ENCODE data around the gene ZHX3. TPM values are rescaled to one million over a fixed set of nuclear protein-coding genes. Genes with fewer than 3 reads are reported as not detected.

Gene ZHX3
- total RNA-seq, 1 donor from 2014 or later: 9.1 TPM

DNA sequence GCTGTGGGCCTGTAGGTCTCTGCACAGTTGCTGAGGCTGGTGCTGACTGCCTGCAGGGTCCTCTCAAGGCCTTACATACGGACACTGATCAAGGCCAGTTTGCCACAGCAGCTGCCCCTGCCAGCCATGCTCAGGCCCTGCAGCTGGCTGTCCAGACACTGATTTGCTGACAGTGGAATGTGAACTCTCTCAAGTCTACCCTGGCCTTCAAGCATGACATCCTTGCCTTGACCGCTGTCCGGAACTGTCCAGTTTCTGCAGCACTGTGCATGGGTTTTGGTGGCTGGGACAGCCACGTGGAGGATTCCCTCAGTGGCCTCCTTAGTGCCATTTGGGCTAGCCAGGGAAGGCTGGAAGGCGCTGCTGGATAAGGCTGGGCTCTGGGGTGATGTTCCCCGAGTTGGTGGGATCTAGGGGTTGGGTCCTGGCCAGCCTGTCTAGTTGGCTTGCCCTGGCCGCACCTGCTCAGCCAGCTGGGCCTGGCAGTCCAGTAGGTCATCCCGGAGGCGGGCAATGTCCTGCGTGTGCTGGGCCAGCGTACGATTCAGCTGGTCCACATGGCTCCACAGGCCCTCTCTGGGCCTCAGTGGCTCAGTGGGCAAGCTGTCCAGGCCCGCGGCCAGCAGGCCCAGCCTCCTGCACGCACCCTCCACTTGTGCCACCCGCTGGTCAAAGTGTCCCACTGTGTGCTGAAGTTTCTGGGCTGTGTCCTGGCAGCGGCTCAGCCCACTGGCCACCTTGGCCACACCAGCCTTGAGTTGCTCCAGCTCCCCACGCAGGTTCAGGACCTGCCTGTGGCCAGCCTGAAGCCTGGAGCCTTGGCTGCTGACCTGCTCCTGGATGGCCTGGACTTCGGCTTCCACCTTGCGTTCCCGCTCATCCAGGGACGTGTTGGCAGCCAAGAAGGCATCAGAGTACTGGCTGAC, 43.6 kb upstream of the ZHX3 start:
- Mint-ChIP-seq H3K36me3 (ENCODE audit: insufficient read depth) (no peaks in the 10 kb centered on the region), H3K27ac (no peak overlapping the region), H3K4me1 (ENCODE audit: low read depth) (no peaks in the 10 kb centered on the region), H3K27me3 (peaks cover 15% of the 10 kb centered on the region), H3K9me3 (ENCODE audit: low read depth) (no peaks in the 10 kb centered on the region), H3K4me3 (ENCODE audit: low read depth) (no peak overlapping the region)
- DNase-seq (ENCODE audit: low spot score, unreplicated experiment): no peak
- TF ChIP-seq, protein P1, sequence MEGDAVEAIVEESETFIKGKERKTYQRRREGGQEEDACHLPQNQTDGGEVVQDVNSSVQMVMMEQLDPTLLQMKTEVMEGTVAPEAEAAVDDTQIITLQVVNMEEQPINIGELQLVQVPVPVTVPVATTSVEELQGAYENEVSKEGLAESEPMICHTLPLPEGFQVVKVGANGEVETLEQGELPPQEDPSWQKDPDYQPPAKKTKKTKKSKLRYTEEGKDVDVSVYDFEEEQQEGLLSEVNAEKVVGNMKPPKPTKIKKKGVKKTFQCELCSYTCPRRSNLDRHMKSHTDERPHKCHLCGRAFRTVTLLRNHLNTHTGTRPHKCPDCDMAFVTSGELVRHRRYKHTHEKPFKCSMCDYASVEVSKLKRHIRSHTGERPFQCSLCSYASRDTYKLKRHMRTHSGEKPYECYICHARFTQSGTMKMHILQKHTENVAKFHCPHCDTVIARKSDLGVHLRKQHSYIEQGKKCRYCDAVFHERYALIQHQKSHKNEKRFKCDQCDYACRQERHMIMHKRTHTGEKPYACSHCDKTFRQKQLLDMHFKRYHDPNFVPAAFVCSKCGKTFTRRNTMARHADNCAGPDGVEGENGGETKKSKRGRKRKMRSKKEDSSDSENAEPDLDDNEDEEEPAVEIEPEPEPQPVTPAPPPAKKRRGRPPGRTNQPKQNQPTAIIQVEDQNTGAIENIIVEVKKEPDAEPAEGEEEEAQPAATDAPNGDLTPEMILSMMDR (IDR thresholded peaks at IDR 0.05; ENCODE audit: unreplicated experiment): no peak

DNA sequence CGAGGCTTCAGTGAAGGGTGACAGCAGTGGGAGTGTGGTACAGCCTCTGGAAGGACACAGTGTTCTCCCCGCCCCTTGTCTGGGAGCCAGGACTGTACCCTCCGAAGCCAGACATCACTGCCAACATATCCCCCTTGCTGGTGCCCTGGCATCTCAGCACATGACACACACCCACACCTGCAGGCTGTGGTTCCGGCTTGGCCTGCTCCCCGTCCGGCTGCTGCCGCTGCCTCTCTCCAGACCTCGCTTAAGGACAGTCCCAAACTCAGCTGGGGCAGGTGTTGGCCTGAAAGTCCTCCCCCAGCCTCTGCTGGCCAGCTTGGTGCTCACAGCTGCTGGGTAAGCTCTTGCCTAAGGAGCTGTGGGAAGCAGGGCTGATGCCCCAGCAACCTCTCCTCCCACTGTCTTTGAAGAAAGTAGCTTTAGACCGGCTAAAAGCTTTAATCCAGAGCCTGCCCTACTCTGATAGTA, 42.0 kb upstream of the ZHX3 start:
- H3K36me3 Mint-ChIP-seq (ENCODE audit: insufficient read depth): no peaks in the 10 kb centered on the region
- H3K27me3 Mint-ChIP-seq: peaks cover 4% of the 10 kb centered on the region
- no peaks in the 10 kb centered on the region for H3K9me3 Mint-ChIP-seq (ENCODE audit: low read depth)
- H3K4me3 Mint-ChIP-seq (ENCODE audit: low read depth): no peak overlapping the region
- no peaks in the 10 kb centered on the region for H3K4me1 Mint-ChIP-seq (ENCODE audit: low read depth)
- H3K27ac Mint-ChIP-seq: no peak overlapping the region
- TF ChIP-seq, protein P1 (IDR thresholded peaks at IDR 0.05; ENCODE audit: unreplicated experiment): no peak
- DNase-seq (ENCODE audit: low spot score, unreplicated experiment): no peak

DNA sequence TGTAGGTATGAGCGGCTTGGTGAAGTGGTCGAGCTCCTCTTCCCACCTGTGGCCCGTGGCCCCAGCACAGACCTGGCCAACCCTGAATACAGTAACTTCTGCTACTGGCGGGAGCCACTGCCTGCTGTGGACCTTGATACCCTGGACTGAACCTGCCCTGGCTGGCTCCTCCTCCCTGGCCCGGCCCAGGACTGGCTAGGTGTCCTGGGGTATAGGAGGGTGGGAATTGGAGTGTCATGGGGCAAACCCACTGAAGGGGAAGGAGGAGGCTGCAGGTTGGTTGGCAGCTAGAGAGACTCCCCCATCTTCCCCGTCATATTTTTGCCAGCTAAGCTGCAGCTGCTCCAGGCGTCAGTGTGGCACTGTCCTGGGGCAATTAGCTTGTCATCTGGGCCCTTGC, 41.2 kb upstream of the ZHX3 start:
- DNase-seq (ENCODE audit: low spot score, unreplicated experiment): no peak
- H3K27ac Mint-ChIP-seq: no peak overlapping the region
- TF ChIP-seq, protein P1 (IDR thresholded peaks at IDR 0.05; ENCODE audit: unreplicated experiment): no peak
- no peaks in the 10 kb centered on the region for H3K27me3 Mint-ChIP-seq
- H3K4me1 Mint-ChIP-seq (ENCODE audit: low read depth): no peaks in the 10 kb centered on the region
- no peaks in the 10 kb centered on the region for H3K9me3 Mint-ChIP-seq (ENCODE audit: low read depth)
- H3K36me3 Mint-ChIP-seq (ENCODE audit: insufficient read depth): no peaks in the 10 kb centered on the region
- H3K4me3 Mint-ChIP-seq (ENCODE audit: low read depth): no peak overlapping the region

DNA sequence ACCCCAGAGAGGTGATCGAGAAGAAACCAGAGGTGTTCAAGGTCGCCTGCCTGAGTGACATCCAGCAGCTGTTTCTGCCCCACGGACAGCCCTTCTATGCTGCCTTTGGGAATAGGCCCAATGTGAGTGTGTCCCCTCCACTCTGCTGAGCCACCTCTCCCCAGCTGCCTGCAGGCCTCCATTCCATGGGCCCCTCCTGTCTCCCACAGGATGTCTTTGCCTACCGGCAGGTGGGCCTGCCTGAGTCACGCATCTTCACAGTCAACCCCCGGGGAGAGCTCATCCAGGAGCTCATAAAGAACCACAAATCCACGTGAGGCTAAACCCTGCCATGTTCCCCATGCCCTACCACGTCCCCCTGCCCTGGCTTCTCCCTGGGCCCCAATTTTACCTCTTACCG, 40.7 kb upstream of the ZHX3 start:
- no peaks in the 10 kb centered on the region for H3K4me1 Mint-ChIP-seq (ENCODE audit: low read depth)
- no peaks in the 10 kb centered on the region for H3K36me3 Mint-ChIP-seq (ENCODE audit: insufficient read depth)
- no peak overlapping the region for H3K27ac Mint-ChIP-seq
- H3K9me3 Mint-ChIP-seq (ENCODE audit: low read depth): no peaks in the 10 kb centered on the region
- DNase-seq (ENCODE audit: low spot score, unreplicated experiment): no peak
- no peak overlapping the region for H3K4me3 Mint-ChIP-seq (ENCODE audit: low read depth)
- TF ChIP-seq, protein P1 (IDR thresholded peaks at IDR 0.05; ENCODE audit: unreplicated experiment): no peak
- H3K27me3 Mint-ChIP-seq: no peaks in the 10 kb centered on the region

DNA sequence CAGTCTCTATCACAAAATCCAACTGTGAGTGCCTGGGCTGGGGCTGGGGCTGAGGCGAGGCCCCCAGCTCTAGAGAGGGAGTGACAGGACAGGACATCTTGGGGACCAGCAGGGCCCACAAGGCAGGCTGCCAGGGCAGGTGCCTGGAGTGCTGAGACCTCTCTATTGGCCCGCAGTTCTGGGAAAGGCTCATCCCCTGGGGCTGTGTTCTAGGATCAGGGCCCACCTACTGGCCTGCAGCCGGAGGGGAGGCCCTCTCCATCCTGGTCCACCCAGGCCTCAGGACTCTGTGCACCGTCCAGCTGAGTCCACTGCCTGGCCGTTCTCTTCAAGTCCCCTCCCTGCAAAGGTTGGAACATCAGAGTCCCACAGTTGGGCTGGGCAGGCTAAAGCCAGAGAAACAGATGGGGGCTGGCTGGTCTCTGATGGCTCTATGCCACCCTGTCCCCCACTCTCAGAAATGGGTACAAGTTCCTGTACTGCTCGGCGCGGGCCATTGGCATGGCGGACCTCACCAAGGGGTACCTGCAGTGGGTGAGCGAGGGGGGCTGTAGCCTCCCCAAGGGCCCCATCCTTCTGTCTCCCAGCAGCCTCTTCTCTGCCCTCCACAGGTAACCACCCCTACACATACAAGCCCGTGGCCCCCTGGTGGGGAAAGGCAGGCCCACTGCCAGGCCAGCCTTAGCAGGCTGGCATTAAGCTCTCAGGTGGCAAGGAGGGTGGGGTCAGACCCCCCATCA, 40.1 kb upstream of the ZHX3 start:
- no peaks in the 10 kb centered on the region for H3K36me3 Mint-ChIP-seq (ENCODE audit: insufficient read depth)
- no peaks in the 10 kb centered on the region for H3K27me3 Mint-ChIP-seq
- no peak for DNase-seq (ENCODE audit: low spot score, unreplicated experiment)
- H3K4me3 Mint-ChIP-seq (ENCODE audit: low read depth): no peak overlapping the region
- H3K4me1 Mint-ChIP-seq (ENCODE audit: low read depth): no peaks in the 10 kb centered on the region
- no peak overlapping the region for H3K27ac Mint-ChIP-seq
- TF ChIP-seq, protein P1 (IDR thresholded peaks at IDR 0.05; ENCODE audit: unreplicated experiment): peak; percentile 11
- no peaks in the 10 kb centered on the region for H3K9me3 Mint-ChIP-seq (ENCODE audit: low read depth)

Data from progenitor cell of endocrine pancreas (in vitro differentiated cells).